Pancreas (tissue), 10 donors: ENCODE data around the gene RAD51B. TPM values are rescaled to one million over a fixed set of nuclear protein-coding genes. Genes with fewer than 3 reads are reported as not detected.
A peak's percentile ranks its signal among the peaks of the same experiment; 100 is the strongest.

ENCODE experiments used
- ATAC-seq, 4 donors: fragments of 200-7000 bp; cut with Tn5 transposase; one replicate each; pipeline versions ENCODE4 v1.8.0 to v1.9.1; 2020; ENCODE audit warnings: mild to moderate bottlenecking in 4 of 4, moderate library complexity in 4 of 4
- DNase-seq, 6 donors: peaks; one replicate each; pipeline ENCODE4 v3.0.0-alpha.2; 2020
- FAIRE-seq: peaks from 2 replicates; lab custom pipeline; 2012; peaks lifted over from hg19 to GRCh38; lab: Jason Lieb, UNC
- H3K27ac ChIP-seq, 4 donors: fragments of 200-600 bp; sonication (generic); 1 replicate in 3 of 4; 2 replicates in 1 of 4; pipeline versions ENCODE4 v1.5.0 to v1.8.0; 2020
- H3K27me3 ChIP-seq, 4 donors: fragments of 200-600 bp; one replicate each; pipeline ENCODE4 v1.8.0; 2021
- H3K36me3 ChIP-seq, 3 donors: fragments of 200-600 bp; sonication (generic) in 1 of 3; one replicate each; pipeline versions ENCODE4 v1.5.0 to v1.8.0; 2020 to 2021
- H3K4me1 ChIP-seq, 3 donors: fragments of 200-600 bp; one replicate each; pipeline ENCODE4 v1.8.0; 2021
- H3K4me3 ChIP-seq, 4 donors: fragments of 200-600 bp; sonication (generic) in 2 of 4; one replicate each; pipeline versions ENCODE4 v1.5.0 to v1.8.0; 2020 to 2021
- H3K9me3 ChIP-seq, 4 donors: fragments of 200-600 bp; one replicate each; pipeline ENCODE4 v1.8.0; 2021
- WGBS, 2 donors: extraction: QIAGEN DNeasy Blood & Tissue Kit; methylation state at CpG; one replicate each; pipeline ENCODE4 v1.1.7; 2013; 5-methylcytosine and 5-hydroxymethylcytosine counted together
- intact Hi-C, 3 donors: fragments of 100-400 bp; cut with DNase I; formaldehyde crosslinking; loops; one replicate each; pipeline versions ENCODE4 v1.11.1 to v1.14.2; 2022
- polyA plus RNA-seq, 2 donors: library from polyadenylated mRNA; stranded (reverse); fragments of 200-250 nt; gene quantifications; one replicate each; pipeline ENCODE4 v1.2.3, GENCODE V29; 2013
- total RNA-seq, 6 donors: library from RNA; stranded (reverse); fragmentation: NEBNext Ultra II Directional in 4 of 6; extraction: Animal tissue kit (Norgen Biotek cat#: 25700) in 4 of 6; gene quantifications; one replicate each; pipeline versions ENCODE4 v1.2.1 to v1.2.4, GENCODE V29; 2021 to 2023
- TF ChIP-seq, protein P1 (sequence below), 4 donors: fragments of 200-600 bp; sonication (generic) in 3 of 4; IDR thresholded peaks; one replicate each; pipeline versions ENCODE4 v1.5.0 to v1.8.0; 2021; ENCODE audit warnings: antibody characterized with exemption in 4 of 4
- donor health status: healthy with polysubstance abuse.
- donor health status: DM: no; HTN: no; CAD: no; lungs with moderate emphysema.
- donor health status: DM: no; HTN: no; CAD: no.
- donor health status: control.
- donor health status: control.
- donor health status: Bipolar disorder and iron deficiency.
- donor health status: DM: yes; HTN: yes; CAD: no.
- donor health status: DM: no; HTN: no; CAD: no.
- donor health status: DM: no; HTN: no; CAD: no.
- donor health status: DM: yes; HTN: yes; CAD: no.

Gene RAD51B
- total and polyA plus RNA-seq, 8 donors: 1.1 to 17.3 (median 5.8) TPM

DNA sequence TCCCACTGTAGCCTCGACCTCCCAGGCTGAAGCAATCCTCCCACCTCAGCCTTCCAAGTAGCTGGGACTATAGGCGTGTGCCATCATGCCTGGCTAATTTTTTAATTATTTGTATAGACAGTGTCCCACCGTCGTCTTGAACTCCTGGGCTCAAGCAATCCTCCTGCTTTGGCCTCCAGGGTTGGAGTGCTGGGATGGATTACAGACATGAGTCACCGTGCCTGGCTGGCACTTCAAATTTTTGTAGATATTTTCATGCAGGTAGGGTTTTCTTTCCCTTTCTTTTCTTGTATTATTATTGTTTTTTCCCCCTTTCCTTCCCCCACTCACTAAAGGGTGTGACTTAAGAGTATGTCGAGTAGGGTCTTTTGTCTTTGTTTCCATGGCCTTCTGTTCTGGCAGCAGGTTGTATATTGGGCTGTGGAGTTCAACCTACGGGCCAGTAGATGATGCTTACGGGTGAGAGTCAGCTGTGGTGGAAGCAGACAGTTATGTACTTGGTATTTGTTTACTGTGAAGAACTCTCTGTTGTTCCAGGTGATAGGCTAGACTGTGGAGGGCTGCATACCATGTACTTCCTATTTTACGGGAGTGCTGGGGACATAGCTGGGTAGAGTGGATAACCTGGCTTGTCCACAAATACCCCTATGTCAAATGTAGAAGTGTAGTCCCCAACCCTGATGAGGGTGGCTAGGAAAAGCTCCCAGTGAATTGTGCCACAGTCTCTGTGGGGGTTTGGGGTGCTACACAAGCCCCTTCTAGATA, 30.7 kb downstream of the RAD51B start:
- no peak for FAIRE-seq
- intact Hi-C loops: no loop called here
- TF ChIP-seq, protein P1, sequence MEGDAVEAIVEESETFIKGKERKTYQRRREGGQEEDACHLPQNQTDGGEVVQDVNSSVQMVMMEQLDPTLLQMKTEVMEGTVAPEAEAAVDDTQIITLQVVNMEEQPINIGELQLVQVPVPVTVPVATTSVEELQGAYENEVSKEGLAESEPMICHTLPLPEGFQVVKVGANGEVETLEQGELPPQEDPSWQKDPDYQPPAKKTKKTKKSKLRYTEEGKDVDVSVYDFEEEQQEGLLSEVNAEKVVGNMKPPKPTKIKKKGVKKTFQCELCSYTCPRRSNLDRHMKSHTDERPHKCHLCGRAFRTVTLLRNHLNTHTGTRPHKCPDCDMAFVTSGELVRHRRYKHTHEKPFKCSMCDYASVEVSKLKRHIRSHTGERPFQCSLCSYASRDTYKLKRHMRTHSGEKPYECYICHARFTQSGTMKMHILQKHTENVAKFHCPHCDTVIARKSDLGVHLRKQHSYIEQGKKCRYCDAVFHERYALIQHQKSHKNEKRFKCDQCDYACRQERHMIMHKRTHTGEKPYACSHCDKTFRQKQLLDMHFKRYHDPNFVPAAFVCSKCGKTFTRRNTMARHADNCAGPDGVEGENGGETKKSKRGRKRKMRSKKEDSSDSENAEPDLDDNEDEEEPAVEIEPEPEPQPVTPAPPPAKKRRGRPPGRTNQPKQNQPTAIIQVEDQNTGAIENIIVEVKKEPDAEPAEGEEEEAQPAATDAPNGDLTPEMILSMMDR (IDR thresholded peaks at IDR 0.05): no peak

DNA sequence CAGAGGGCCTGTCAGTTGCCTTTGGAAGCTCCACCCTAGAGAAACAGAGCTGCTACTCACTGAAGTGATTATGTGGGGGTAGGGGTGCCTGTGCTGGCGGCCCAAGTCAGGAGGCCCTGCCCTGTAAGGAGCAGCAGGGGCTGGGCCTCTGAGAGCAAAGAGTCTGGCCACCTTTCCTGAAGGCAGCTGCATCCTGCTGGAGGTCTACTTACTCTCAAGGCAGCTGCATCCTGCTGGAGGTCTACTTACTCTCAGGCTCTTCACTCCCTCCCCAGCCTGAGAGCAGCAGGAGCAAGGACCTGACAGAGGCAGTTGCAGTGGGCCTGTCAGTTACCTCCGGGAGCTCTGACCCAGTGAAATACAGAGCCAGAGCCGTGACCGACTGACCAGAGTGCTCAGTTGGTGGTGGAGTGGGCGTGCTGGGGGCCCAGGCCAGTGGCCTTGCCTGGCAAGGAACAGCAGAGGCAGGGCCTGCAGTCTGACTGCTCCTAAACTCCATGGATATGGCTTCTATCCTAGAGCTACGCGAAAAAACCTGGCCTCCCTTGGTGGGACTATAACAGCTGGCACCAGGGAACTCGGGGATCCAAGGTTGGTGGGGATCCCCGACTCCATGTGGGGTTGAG, 32.3 kb downstream of the RAD51B start:
- Histone ChIP-seq H3K36me3 (no peaks in the 10 kb centered on the region), H3K27ac (no peak overlapping the region), H3K4me1 (peaks cover 0 to 5% (median 3%) of the 10 kb centered on the region in 3 donors), H3K27me3 (no peaks in the 10 kb centered on the region), H3K4me3 (no peak overlapping the region), H3K9me3 (no peaks in the 10 kb centered on the region)
- WGBS, 2 donors: 84 to 89% methylated on average over 9 of the region's 9 CpGs
- DNase-seq (no peak), ATAC-seq (no peak), FAIRE-seq (no peak)
- TF ChIP-seq, protein P1 (IDR thresholded peaks at IDR 0.05): no peak
- intact Hi-C loops: no loop called here

More for the DNA sequence above, 30.7 kb downstream of the RAD51B start:
- Histone ChIP-seq H3K36me3 (no peaks in the 10 kb centered on the region), H3K4me1 (no peaks in the 10 kb centered on the region), H3K9me3 (no peaks in the 10 kb centered on the region), H3K4me3 (no peak overlapping the region), H3K27ac (no peak overlapping the region), H3K27me3 (no peaks in the 10 kb centered on the region)
- DNase-seq (no peak), ATAC-seq (no peak)
- 81 to 92% methylated on average over 9 of the region's 9 CpGs for WGBS, 2 donors

DNA sequence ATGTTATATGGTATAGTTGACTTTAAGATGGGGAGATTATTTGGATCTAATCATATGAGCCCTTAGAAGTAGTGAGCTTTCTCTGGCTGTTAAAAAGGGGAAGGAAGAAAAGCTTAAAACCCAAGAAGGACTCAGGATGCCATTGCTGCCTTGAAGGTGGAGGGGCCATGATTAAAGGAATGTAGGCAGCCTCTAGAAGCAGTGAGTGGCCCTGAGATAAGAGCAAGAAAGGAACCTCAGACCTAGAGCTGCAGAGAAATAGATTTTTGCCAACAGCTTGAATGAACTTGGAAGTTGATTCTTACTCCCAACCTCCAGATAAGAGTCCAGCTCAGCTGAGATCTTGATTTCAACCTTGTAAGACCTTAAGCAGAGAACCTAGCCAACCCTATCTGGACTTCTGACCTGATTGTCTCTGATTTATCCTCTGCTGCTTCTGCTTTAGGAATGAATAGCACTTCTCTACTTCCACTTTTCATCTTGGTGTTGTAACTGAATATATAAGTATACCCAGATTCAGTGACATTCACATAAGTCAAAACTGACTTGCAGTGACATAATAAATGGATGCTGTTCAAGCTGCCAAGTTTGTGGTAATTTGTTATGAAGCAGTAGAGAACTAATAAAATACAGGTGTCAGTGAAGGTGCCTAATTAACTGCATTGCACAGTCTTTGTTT, 33.5 kb downstream of the RAD51B start:
- Histone ChIP-seq H3K4me1 (peaks cover 0 to 7% (median 6%) of the 10 kb centered on the region in 3 donors), H3K27ac (peak overlapping the region in 1 of 4 donors; percentile 18), H3K9me3 (no peaks in the 10 kb centered on the region), H3K4me3 (no peak overlapping the region), H3K36me3 (no peaks in the 10 kb centered on the region), H3K27me3 (no peaks in the 10 kb centered on the region)
- ATAC-seq (peak in 1 of 4 donors; percentile 60), FAIRE-seq (no peak), DNase-seq (no peak)
- intact Hi-C loops: no loop called here
- TF ChIP-seq, protein P1 (IDR thresholded peaks at IDR 0.05): no peak

DNA sequence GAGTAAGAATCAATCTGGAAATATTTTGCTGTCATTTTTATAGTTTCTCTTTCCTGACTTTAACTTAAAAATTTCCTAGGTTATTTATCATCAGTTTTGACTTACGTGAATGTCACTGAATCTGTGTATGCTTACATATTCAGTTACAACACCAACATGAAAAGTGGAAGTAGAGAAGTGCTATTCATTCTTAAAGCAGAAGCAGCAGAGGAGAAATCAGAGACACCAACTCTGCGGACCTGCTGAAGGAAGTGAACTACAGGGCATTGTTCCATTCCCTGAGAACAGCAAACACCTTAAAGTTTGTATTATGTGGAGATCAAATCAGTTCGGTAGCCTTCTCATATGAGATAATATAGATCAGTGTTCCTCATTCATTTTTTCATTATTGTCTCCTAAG, 34.1 kb downstream of the RAD51B start:
- 60 to 66% methylated on average over 3 of the region's 3 CpGs for WGBS, 2 donors
- intact Hi-C loops: no loop called here
- H3K4me3 ChIP-seq: no peak overlapping the region
- H3K27ac ChIP-seq: peak overlapping the region in 1 of 4 donors; percentile 18
- H3K4me1 ChIP-seq: peaks cover 0 to 7% (median 6%) of the 10 kb centered on the region in 3 donors
- H3K27me3 ChIP-seq: no peaks in the 10 kb centered on the region
- FAIRE-seq: no peak
- no peak for DNase-seq
- TF ChIP-seq, protein P1 (IDR thresholded peaks at IDR 0.05): no peak
- ATAC-seq: peak in 2 of 4 donors; percentile 61 to 62
- no peaks in the 10 kb centered on the region for H3K36me3 ChIP-seq
- H3K9me3 ChIP-seq: no peaks in the 10 kb centered on the region
